Naive B cell (primary cell): ENCODE data around the gene MTMR3. TPM values are rescaled to one million over a fixed set of nuclear protein-coding genes. Genes with fewer than 3 reads are reported as not detected.

Source experiments
- ATAC-seq, 2 donors: fragments of 150-1000 bp; cut with Tn5 transposase; 2 replicates each; pipeline ENCODE4 v1.10.0; 2021; ENCODE audit warnings: low read depth in 2 of 2, mild to moderate bottlenecking in 2 of 2, moderate library complexity in 2 of 2
- DNase-seq: peaks from one replicate; pipeline ENCODE4 v3.0.0; 2022
- H3K27ac Mint-ChIP-seq, 6 donors: one replicate each; pipeline ENCODE4 v1.8.0; 2020 to 2022; ENCODE audit warnings: mild to moderate bottlenecking in 6 of 6, mixed read lengths in 6 of 6, moderate library complexity in 5 of 6, inconsistent platforms in 2 of 6
- H3K27me3 Mint-ChIP-seq, 3 donors: one replicate each; pipeline ENCODE4 v1.8.0; 2021 to 2022; ENCODE audit warnings: mixed read lengths in 3 of 3, mild to moderate bottlenecking in 1 of 3
- H3K36me3 Mint-ChIP-seq, 2 donors: one replicate each; pipeline ENCODE4 v1.8.0; 2020 to 2022; ENCODE audit warnings: mixed read lengths in 2 of 2, inconsistent platforms in 1 of 2, mild to moderate bottlenecking in 1 of 2
- H3K4me1 Mint-ChIP-seq, 3 donors: one replicate each; pipeline ENCODE4 v1.8.0; 2020 to 2022; ENCODE audit warnings: mixed read lengths in 3 of 3, inconsistent platforms in 1 of 3, mild to moderate bottlenecking in 1 of 3, moderate library complexity in 1 of 3
- H3K4me3 Mint-ChIP-seq, 8 donors: one replicate each; pipeline ENCODE4 v1.8.0; 2020 to 2022; ENCODE audit warnings: mild to moderate bottlenecking in 8 of 8, mixed read lengths in 8 of 8, moderate library complexity in 8 of 8, inconsistent platforms in 2 of 8
- H3K9me3 Mint-ChIP-seq, 7 donors: one replicate each; pipeline ENCODE4 v1.8.0; 2020 to 2022; ENCODE audit warnings: mixed read lengths in 7 of 7, mild to moderate bottlenecking in 5 of 7, inconsistent platforms in 2 of 7, moderate library complexity in 1 of 7
- polyA plus RNA-seq, 6 donors: library from polyadenylated mRNA; unstranded; fragments of 300-500 nt; fragmentation: Illumina TruSeq; gene quantifications; one replicate each; pipeline ENCODE4 v1.2.3, GENCODE V29; 2021; ENCODE audit warnings: low read depth in 6 of 6

The MTMR3 gene
- polyA plus RNA-seq, 6 donors from 2014 or later: 7.4 to 25.4 (median 15.5) TPM

DNA sequence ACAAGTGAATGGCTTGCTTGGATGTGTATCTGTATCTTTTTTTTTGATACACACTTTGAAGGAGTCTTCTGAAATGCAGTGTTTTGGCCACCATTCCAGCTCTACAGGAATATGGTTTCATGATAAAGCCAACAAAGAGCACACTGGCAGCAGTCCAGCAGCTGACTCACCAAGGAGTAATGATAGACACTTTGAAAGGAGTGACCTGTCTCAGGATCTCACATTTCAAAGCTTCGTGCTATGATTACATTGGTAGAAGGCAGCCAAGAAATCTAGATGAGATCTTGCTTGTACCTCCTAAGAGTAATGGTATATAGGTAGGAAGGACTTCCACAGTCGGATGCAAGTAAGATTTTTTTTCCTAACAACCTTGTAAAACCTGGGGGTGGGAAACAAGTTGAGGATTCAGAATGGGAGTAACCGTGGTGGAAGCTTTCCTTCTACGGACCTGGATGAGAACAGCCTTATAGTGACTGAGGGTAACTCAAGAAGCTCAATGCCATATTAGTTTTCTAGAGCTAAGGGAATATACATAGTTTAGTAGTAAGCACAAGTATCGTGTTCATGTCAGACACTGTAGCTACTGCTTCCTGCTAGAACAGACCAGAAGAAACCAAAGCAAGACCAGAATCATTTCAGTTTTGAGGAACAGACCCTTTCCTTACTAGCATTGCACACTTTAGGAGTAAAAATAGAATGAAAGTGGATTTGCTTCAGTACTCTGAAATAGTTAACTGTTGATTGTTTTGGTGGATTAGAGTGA, 25.0 kb downstream of the MTMR3 start:
- H3K27ac Mint-ChIP-seq: peak overlapping the region in 1 of 6 donors; percentile 28
- DNase-seq (no peak), ATAC-seq (no peak)
- H3K36me3 Mint-ChIP-seq: peaks cover 0 to 5% of the 10 kb centered on the region in 2 donors
- H3K4me1 Mint-ChIP-seq: peaks cover 46 to 65% (median 58%) of the 10 kb centered on the region in 3 donors
- no peaks in the 10 kb centered on the region for H3K9me3 Mint-ChIP-seq
- H3K27me3 Mint-ChIP-seq: no peaks in the 10 kb centered on the region
- no peak overlapping the region for H3K4me3 Mint-ChIP-seq

DNA sequence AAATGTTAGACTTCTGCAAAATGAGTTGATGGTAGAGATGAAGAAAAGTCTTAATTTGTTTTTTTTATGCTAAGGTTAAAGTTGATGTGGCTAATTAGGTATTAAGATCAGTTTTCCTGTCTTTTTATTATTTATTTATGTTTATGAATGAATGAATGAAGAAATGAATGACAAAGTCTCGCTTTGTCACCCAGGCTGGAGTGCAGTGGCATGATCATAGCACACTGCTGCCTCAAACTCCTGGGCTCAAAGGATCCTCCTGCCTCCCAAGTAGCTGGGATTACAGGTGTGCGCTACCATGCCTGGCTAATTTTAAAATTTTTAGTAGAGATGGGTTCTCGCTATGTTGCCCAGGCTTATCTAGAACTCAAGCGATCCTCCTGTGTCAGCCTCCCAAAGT, 29.2 kb downstream of the MTMR3 start:
- Mint-ChIP-seq H3K4me3 (peak overlapping the region in 1 of 8 donors; percentile 15), H3K9me3 (no peaks in the 10 kb centered on the region), H3K27ac (peak overlapping the region in 2 of 6 donors; percentile 57 to 67), H3K4me1 (peaks cover 63 to 87% (median 68%) of the 10 kb centered on the region in 3 donors), H3K36me3 (peaks cover 0 to 5% of the 10 kb centered on the region in 2 donors), H3K27me3 (no peaks in the 10 kb centered on the region)
- DNase-seq (no peak), ATAC-seq (no peak)

DNA sequence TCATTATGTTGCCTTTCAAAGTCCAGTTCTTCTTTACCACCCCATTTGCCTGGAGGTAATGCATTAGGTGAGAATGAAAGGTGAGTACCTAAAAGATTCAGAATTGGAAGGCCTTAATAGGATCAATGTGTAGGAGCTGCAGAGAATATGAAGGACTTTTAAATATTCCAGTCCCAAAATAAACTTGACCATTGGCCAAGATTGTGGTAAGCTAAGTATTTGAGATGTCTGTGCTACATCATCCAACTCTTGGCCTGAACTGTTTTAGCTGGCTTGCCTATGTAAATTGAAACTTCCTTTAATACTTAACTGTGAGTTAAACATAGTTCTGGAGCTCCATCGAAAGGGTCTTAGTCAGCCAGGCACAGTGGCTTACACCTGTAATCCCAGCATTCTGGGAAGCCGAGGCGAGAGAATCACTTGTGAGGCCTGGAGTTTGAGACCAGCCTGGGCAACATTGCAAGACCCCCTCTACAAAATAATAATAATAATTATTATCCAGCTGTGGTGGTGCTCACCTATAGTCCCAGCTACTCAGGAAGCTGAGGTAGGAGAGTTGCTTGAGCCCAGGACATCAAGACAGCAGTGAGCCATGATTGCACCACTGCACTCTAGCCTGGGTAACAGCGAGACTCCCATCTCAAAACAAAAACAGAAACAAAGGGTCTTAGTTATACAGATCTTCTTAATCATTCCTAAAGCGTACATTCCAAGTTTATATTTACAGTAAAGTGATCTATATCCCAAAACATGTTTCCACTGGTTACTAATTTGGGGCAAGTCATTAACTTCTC, 29.8 kb downstream of the MTMR3 start:
- H3K9me3 Mint-ChIP-seq: no peaks in the 10 kb centered on the region
- no peak for ATAC-seq
- no peak for DNase-seq
- no peaks in the 10 kb centered on the region for H3K27me3 Mint-ChIP-seq
- peak overlapping the region in 1 of 6 donors; percentile 67 for H3K27ac Mint-ChIP-seq
- peaks cover 57 to 87% (median 66%) of the 10 kb centered on the region in 3 donors for H3K4me1 Mint-ChIP-seq
- peaks cover 0 to 5% of the 10 kb centered on the region in 2 donors for H3K36me3 Mint-ChIP-seq
- no peak overlapping the region for H3K4me3 Mint-ChIP-seq

GRCh38 chr22:29914165-29914564, 31.2 kb downstream of the MTMR3 start:
- peak overlapping the region in 2 of 6 donors; percentile 16 to 35 for H3K27ac Mint-ChIP-seq

DNA sequence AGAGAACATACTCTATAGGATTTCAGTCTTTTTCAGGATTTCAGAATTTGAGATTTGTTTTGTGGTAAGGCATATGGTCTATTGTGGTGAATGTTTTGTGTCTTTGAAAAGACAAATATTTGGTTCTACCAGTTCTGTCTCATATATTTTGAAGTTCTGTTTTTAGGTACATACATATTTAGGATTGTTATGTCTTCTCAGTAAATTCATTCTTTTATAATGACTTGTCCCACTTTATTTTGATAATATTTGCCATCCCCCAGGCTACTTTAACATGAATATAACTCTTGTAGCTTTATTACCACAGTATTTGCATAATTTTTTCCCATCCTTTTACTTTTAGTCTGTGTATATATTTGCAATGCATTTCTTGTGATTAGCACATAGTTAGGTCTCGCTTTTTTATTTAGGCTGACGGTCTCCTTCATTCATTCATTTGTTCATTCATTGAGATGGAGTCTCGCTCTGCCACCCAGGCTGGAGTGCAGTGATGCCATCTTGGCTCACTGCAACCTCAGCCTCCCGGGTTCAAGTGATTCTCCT, 32.1 kb downstream of the MTMR3 start:
- no peaks in the 10 kb centered on the region for H3K27me3 Mint-ChIP-seq
- H3K4me3 Mint-ChIP-seq: peak overlapping the region in 1 of 8 donors; percentile 7
- no peak for ATAC-seq
- peaks cover 0 to 5% of the 10 kb centered on the region in 2 donors for H3K36me3 Mint-ChIP-seq
- H3K4me1 Mint-ChIP-seq: peaks cover 58 to 90% (median 75%) of the 10 kb centered on the region in 3 donors
- peak overlapping the region in 3 of 6 donors; percentile 5 to 76 (median 30) for H3K27ac Mint-ChIP-seq
- DNase-seq: no peak
- no peaks in the 10 kb centered on the region for H3K9me3 Mint-ChIP-seq

More at GRCh38 chr22:29914165-29914564, 31.2 kb downstream of the MTMR3 start:
- peaks cover 58 to 90% (median 70%) of the 10 kb centered on the region in 3 donors for H3K4me1 Mint-ChIP-seq
- ATAC-seq: no peak
- no peaks in the 10 kb centered on the region for H3K9me3 Mint-ChIP-seq
- no peaks in the 10 kb centered on the region for H3K27me3 Mint-ChIP-seq
- peaks cover 0 to 5% of the 10 kb centered on the region in 2 donors for H3K36me3 Mint-ChIP-seq
- H3K4me3 Mint-ChIP-seq: no peak overlapping the region
- DNase-seq: no peak

GRCh38 chr22:29916007-29916544, 33.1 kb downstream of the MTMR3 start:
- no peaks in the 10 kb centered on the region for H3K36me3 Mint-ChIP-seq
- H3K4me3 Mint-ChIP-seq: no peak overlapping the region
- ATAC-seq: no peak
- H3K27me3 Mint-ChIP-seq: no peaks in the 10 kb centered on the region
- no peaks in the 10 kb centered on the region for H3K9me3 Mint-ChIP-seq
- H3K27ac Mint-ChIP-seq: peak overlapping the region in 2 of 6 donors; percentile 2 to 57
- peaks cover 53 to 87% (median 79%) of the 10 kb centered on the region in 3 donors for H3K4me1 Mint-ChIP-seq
- no peak for DNase-seq

GRCh38 chr22:29917052-29917902, 34.3 kb downstream of the MTMR3 start:
- no peak overlapping the region for H3K4me3 Mint-ChIP-seq
- DNase-seq: no peak
- H3K36me3 Mint-ChIP-seq: no peaks in the 10 kb centered on the region
- peak overlapping the region in 1 of 6 donors; percentile 81 for H3K27ac Mint-ChIP-seq
- peaks cover 46 to 84% (median 82%) of the 10 kb centered on the region in 3 donors for H3K4me1 Mint-ChIP-seq
- H3K9me3 Mint-ChIP-seq: no peaks in the 10 kb centered on the region
- no peak for ATAC-seq
- no peaks in the 10 kb centered on the region for H3K27me3 Mint-ChIP-seq

- Mint-ChIP-seq H3K9me3 (peaks cover 0 to 4% (median 0%) of the 10 kb centered on the region in 7 donors), H3K4me3 (no peak overlapping the region), H3K27me3 (no peaks in the 10 kb centered on the region), H3K27ac (no peak overlapping the region), H3K36me3 (no peaks in the 10 kb centered on the region), H3K4me1 (peaks cover 25 to 49% (median 46%) of the 10 kb centered on the region in 3 donors)
- ATAC-seq (no peak), DNase-seq (no peak)
These were observed 42.4 kb downstream of the MTMR3 start for GRCh38 chr22:29925402-29925801.

DNA sequence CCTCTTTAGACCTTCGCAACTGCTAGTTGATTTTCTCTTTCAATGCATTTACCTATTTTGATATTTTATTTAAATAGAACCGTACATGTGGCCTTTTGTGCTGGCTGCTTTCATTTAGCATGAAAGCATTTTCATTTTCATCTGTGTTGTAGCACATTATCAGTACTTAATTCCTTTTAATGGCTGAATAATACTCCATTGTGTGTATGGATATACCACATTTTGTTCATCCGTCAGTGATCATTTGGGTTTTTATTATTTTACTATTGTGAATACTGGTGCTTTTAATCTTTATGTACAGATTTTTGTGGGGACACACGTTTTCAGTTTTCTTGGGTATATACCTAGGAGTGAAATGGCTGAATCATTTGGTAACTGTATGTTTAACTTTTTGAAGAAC, 43.1 kb downstream of the MTMR3 start:
- Mint-ChIP-seq H3K36me3 (no peaks in the 10 kb centered on the region), H3K4me1 (peaks cover 25 to 49% (median 47%) of the 10 kb centered on the region in 3 donors), H3K9me3 (peaks cover 0 to 4% (median 0%) of the 10 kb centered on the region in 7 donors), H3K27me3 (no peaks in the 10 kb centered on the region), H3K27ac (no peak overlapping the region), H3K4me3 (no peak overlapping the region)
- ATAC-seq (no peak), DNase-seq (no peak)

DNA sequence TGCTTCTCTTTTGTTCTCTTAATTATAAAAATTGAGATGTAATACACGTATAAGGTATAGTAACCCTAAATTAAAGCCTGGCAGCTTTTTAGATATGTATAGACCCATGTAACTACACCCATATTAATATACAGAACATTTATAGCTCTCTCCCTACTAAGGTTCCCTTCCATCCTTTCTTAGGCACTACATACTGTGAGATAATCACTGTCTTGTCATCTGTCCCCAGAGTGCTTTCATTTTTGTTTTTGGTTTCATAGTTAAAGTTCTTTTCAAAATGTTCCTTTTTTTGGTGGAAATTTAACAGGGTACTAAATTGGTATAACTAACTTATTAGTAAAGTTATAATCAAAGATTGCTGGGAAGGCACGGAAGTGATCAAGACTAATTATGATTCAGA, 49.2 kb downstream of the MTMR3 start:
- Mint-ChIP-seq H3K4me1 (peaks cover 36 to 69% (median 53%) of the 10 kb centered on the region in 3 donors), H3K4me3 (peak overlapping the region in 2 of 8 donors; percentile 1 to 26), H3K9me3 (no peaks in the 10 kb centered on the region), H3K36me3 (no peaks in the 10 kb centered on the region), H3K27me3 (no peaks in the 10 kb centered on the region), H3K27ac (peak overlapping the region in 3 of 6 donors; percentile 3 to 82 (median 27))
- DNase-seq (no peak), ATAC-seq (peak in 1 of 2 donors; percentile 32)

- ATAC-seq: no peak
- Mint-ChIP-seq H3K4me3 (no peak overlapping the region), H3K4me1 (peaks cover 41 to 77% (median 61%) of the 10 kb centered on the region in 3 donors), H3K36me3 (no peaks in the 10 kb centered on the region), H3K9me3 (no peaks in the 10 kb centered on the region), H3K27me3 (no peaks in the 10 kb centered on the region), H3K27ac (no peak overlapping the region)
- DNase-seq: no peak
These were observed 50.6 kb downstream of the MTMR3 start for GRCh38 chr22:29933619-29934018.

GRCh38 chr22:29934596-29934995, 51.6 kb downstream of the MTMR3 start:
- peaks cover 37 to 70% (median 66%) of the 10 kb centered on the region in 3 donors for H3K4me1 Mint-ChIP-seq
- DNase-seq: no peak
- no peak overlapping the region for H3K27ac Mint-ChIP-seq
- H3K9me3 Mint-ChIP-seq: no peaks in the 10 kb centered on the region
- H3K36me3 Mint-ChIP-seq: no peaks in the 10 kb centered on the region
- no peaks in the 10 kb centered on the region for H3K27me3 Mint-ChIP-seq
- no peak for ATAC-seq
- H3K4me3 Mint-ChIP-seq: no peak overlapping the region
